Glutamatergic neuron (in vitro differentiated cells): ENCODE data around the gene TNNT3. TPM values are rescaled to one million over a fixed set of nuclear protein-coding genes. Genes with fewer than 3 reads are reported as not detected.

ENCODE experiments used
- DNase-seq: peaks from one replicate; pipeline ENCODE4 v3.0.0; 2022
- H3K27ac Mint-ChIP-seq: one replicate; pipeline ENCODE4 v1.8.0; 2020; ENCODE audit warnings: mild to moderate bottlenecking, mixed read lengths, inconsistent platforms; ENCODE audit not compliant: unreplicated experiment
- H3K27me3 Mint-ChIP-seq: one replicate; pipeline ENCODE4 v1.8.0; 2020; ENCODE audit warnings: mild to moderate bottlenecking, moderate library complexity, mixed read lengths, inconsistent platforms; ENCODE audit not compliant: unreplicated experiment
- H3K36me3 Mint-ChIP-seq: one replicate; pipeline ENCODE4 v1.8.0; 2020; ENCODE audit warnings: mild to moderate bottlenecking, mixed read lengths, inconsistent platforms; ENCODE audit not compliant: unreplicated experiment
- H3K4me1 Mint-ChIP-seq: one replicate; pipeline ENCODE4 v1.8.0; 2020; ENCODE audit warnings: mild to moderate bottlenecking, low read depth, mixed read lengths, inconsistent platforms; ENCODE audit not compliant: unreplicated experiment
- H3K4me3 Mint-ChIP-seq: one replicate; pipeline ENCODE4 v1.8.0; 2020; ENCODE audit warnings: mild to moderate bottlenecking, mixed read lengths, inconsistent platforms; ENCODE audit not compliant: unreplicated experiment
- H3K9me3 Mint-ChIP-seq: one replicate; pipeline ENCODE4 v1.8.0; 2020; ENCODE audit warnings: mild to moderate bottlenecking, moderate library complexity, mixed read lengths, inconsistent platforms; ENCODE audit not compliant: unreplicated experiment
- CTCF ChIP-seq: fragments of 200-600 bp; sonication (generic); IDR thresholded peaks from one replicate; pipeline ENCODE4 v1.5.0; 2021; ENCODE audit not compliant: partially characterized antibody, unreplicated experiment
- microRNA-seq: library from miRNA; unstranded; fragments of <30 nt; microRNA quantifications from one replicate; pipeline ENCODE4, GENCODE V29; 2020; ENCODE audit not compliant: unreplicated experiment
- total RNA-seq: library from RNA; stranded (reverse); fragmentation: NEBNext Ultra II Directional; extraction: Animal tissue kit (Norgen Biotek cat#: 25700); gene quantifications from one replicate; pipeline ENCODE4 v1.2.1, GENCODE V29; 2021; ENCODE audit not compliant: unreplicated experiment

The TNNT3 gene
- total RNA-seq, 1 donor from 2014 or later: not detected

GRCh38 chr11:1982873-1983600 lies 63.5 kb downstream of the TNNT3 start:
- Mint-ChIP-seq H3K27me3 (no peaks in the 10 kb centered on the region), H3K27ac (no peak overlapping the region), H3K4me3 (no peak overlapping the region), H3K9me3 (no peaks in the 10 kb centered on the region), H3K36me3 (no peaks in the 10 kb centered on the region), H3K4me1 (no peaks in the 10 kb centered on the region)
- DNase-seq: no peak
- no peak for TF ChIP-seq CTCF

- H3K4me3 Mint-ChIP-seq: no peak overlapping the region
- H3K9me3 Mint-ChIP-seq: no peaks in the 10 kb centered on the region
- H3K36me3 Mint-ChIP-seq: no peaks in the 10 kb centered on the region
- H3K27ac Mint-ChIP-seq: no peak overlapping the region
- H3K27me3 Mint-ChIP-seq: no peaks in the 10 kb centered on the region
- DNase-seq: no peak
- no peaks in the 10 kb centered on the region for H3K4me1 Mint-ChIP-seq
- no peak for TF ChIP-seq CTCF
These were observed 64.1 kb downstream of the TNNT3 start for GRCh38 chr11:1983601-1983961.

- H3K27ac Mint-ChIP-seq: no peak overlapping the region
- TF ChIP-seq CTCF: no peak
- no peaks in the 10 kb centered on the region for H3K4me1 Mint-ChIP-seq
- no peaks in the 10 kb centered on the region for H3K27me3 Mint-ChIP-seq
- no peak overlapping the region for H3K4me3 Mint-ChIP-seq
- no peaks in the 10 kb centered on the region for H3K9me3 Mint-ChIP-seq
- no peak for DNase-seq
- H3K36me3 Mint-ChIP-seq: no peaks in the 10 kb centered on the region
These were observed 67.5 kb downstream of the TNNT3 start for GRCh38 chr11:1987024-1987423.

GRCh38 chr11:1988174-1988573 lies 68.7 kb downstream of the TNNT3 start:
- TF ChIP-seq CTCF: no peak
- Mint-ChIP-seq H3K4me3 (no peak overlapping the region), H3K27me3 (no peaks in the 10 kb centered on the region), H3K4me1 (no peaks in the 10 kb centered on the region), H3K36me3 (no peaks in the 10 kb centered on the region), H3K9me3 (no peaks in the 10 kb centered on the region), H3K27ac (no peak overlapping the region)
- no peak for DNase-seq

Small RNA genes lying within 50 kb of the gene (microRNA-seq; reads per million reads assigned to microRNA genes)
- not detected for gene MIR7847

Other genes starting within 250 kb of the TNNT3 start
- not detected for gene KRTAP5-6, start 222.5 kb upstream of the TNNT3 start, total RNA-seq
- gene IFITM10, start 169.1 kb upstream of the TNNT3 start, total RNA-seq: 5.4 TPM
- 159 TPM for gene CTSD, start 155.8 kb upstream of the TNNT3 start, total RNA-seq
- gene SYT8, start 84.7 kb upstream of the TNNT3 start, total RNA-seq: not detected
- gene TNNI2, start 80.7 kb upstream of the TNNT3 start, total RNA-seq: not detected
- gene LSP1, start 66.6 kb upstream of the TNNT3 start, total RNA-seq: 2.5 TPM
- gene PRR33, start 27.8 kb upstream of the TNNT3 start, total RNA-seq: not detected
- gene MRPL23, start 27.6 kb downstream of the TNNT3 start, total RNA-seq: 27.6 TPM
- 46.9 TPM for gene H19, start 78.1 kb downstream of the TNNT3 start, total RNA-seq
- 21.5 TPM for gene IGF2, start 219.7 kb downstream of the TNNT3 start, total RNA-seq
- not detected for gene INS, start 241.5 kb downstream of the TNNT3 start, total RNA-seq